ENCODE measurements around the gene S1PR5.
A peak's percentile ranks its signal among the peaks of the same experiment; 100 is the strongest.
"Not testable (repeated sequence)": the region's sequence is repeated elsewhere in the genome, so short reads cannot be mapped to it uniquely, and the experiment has no call there.

The S1PR5 gene

DNA sequence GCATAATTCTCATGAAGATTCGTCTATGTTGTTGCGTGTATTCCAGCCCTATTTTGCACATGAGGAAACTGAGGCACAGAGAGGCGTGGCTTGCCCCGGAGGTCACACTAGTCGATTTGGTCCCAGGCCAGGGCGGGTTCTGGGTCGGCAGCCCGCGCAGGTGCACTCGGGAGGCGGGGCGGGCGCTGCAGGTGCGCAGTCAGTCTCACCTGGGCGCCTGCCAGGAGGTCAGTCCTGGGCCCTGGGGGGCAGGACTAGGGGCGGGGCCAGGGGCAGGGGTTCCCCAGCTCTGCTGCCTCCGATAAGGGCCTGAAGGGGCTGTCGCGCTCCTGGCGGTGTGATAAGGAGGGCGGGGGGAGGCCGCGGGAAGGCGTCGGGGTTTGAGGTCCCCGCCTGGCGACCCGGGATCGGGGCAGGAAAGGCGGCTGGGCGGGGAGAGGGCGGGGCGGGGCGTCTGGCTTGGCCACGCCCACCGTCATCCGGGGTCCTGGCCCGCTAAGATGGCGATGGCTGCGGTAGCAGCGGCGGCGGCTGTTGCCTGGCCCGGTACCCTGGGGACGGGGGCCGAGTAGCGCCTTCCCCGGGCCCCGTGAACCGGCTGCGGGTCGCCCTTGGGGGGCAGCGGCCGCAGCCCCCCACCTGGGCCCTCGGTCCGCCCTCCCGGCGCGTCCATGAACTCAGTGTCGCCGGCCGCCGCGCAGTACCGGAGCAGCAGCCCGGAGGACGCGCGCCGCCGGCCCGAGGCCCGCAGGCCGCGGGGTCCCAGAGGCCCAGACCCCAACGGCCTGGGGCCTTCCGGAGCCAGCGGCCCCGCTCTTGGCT, 26.4 kb upstream of the S1PR5 start, which contains the start of gene ATG4D:
Gene ATG4D (plus strand): TSS at position 485 of the 822 bp plus-strand sequence. CDS start 187 bp downstream, at position 672.
- peak; percentile 17 for DNase-seq

DNA sequence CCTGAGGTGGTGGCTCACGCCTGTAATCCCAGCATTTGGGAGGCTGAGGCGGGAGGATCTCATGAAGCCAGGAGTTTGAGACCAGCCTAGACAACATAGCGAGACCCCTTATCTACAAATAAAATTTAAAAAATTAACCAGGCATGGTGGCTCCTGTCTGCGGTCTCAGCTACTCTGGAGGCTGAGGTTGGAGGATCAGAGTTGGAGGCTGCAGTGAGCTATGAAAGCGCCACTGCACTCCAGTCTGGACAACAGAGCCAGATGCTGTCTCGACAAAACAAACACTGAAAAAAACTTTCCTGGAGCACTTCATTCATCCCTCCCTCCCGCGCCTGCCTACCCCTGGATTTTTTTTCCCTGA, 25.8 kb upstream of the S1PR5 start:
- no peak for DNase-seq

DNA sequence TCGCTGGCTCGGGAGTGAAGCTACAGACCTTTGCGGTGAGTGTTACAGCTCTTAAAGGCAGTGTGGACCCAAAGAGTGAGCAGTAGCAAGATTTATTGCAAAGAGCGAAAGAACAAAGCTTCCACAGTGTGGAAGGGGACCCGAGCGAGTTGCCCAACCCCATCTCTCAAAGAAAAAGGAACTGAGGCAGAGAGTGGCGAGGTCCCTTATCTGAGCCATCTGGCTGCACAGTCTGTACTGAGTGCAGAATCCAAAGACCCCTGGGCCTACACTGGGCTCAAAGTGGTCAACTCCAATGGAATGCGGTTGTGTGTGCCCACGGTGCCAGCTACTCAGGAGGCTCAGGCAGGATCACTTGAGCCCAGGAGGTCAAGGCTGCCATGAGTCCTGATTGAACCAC, 21.8 kb upstream of the S1PR5 start:
- DNase-seq: not testable (repeated sequence)

DNA sequence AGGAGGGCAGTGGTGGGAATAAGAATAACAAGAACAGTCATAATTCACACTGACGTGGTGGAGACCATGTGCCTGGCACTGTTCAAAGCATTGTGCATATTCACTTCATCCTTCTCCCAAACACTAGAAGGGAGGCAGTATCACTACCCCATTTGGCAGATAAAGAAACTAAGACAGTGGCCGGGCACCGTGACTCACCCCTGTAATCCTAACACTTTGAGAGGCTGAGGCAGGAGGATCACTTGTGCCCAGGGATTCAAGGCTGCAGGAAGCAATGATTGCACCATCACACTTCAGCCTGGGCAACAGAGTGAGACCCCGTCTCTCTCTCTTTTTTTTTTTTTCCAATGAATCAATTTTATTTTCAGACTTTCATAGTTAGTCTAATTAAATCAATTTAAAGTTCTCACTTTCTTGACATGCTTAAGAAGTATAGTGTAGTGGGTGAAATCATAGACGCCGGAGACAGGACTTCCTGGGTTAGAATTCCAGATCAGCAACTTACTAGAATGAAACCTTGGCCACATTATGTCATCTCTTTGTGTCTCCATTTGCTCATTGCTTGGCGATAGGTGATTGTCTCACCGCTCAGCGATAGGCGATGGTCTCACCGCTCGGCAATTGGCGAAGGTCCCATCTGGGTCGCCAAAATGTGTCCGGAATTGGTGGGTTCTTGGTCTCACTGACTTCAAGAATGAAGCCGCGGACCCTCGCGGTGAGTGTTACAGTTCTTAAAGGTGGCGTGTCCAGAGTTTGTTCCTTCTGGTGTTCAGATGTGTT, 21.1 kb upstream of the S1PR5 start:
- no peak for DNase-seq

DNA sequence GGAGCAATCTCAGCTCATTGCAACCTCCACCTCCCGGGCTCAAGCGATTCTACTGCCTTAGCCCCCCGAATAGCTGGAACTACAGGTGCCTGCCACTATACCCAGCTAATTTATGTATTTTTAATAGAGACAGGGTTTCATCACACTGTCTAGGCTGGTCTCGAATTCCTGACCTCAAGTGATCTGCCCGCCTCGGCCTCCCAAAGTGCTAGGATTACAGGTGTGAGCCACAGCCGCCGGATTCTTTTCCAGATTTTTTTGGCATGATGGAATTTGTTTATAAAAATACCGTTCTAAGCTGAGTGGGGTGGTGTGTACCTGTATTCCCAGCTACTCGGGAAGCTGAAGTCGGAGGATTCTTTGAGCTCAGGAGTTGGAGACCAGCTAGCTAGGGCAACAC, 20.4 kb upstream of the S1PR5 start:
- DNase-seq: no peak

DNA sequence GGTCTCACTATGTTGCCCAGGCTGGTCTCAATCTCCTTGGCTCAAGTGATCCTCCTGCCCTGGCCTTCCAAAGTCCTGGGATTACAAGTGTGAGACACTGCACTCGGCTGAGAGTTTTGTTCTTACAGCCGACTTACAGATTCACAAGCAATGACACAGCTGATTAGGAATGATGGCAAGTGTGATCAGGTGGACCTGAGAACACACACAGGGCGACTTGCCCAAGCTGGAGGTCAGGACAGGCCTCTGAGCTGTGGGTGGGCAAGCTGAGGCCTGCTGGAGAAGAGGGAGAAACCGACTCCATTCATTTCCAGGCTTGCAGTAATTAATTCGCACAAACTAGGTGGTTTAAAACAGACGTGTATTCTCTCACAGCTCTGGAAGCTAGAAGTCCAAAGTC, 18.4 kb upstream of the S1PR5 start:
- DNase-seq: no peak

DNA sequence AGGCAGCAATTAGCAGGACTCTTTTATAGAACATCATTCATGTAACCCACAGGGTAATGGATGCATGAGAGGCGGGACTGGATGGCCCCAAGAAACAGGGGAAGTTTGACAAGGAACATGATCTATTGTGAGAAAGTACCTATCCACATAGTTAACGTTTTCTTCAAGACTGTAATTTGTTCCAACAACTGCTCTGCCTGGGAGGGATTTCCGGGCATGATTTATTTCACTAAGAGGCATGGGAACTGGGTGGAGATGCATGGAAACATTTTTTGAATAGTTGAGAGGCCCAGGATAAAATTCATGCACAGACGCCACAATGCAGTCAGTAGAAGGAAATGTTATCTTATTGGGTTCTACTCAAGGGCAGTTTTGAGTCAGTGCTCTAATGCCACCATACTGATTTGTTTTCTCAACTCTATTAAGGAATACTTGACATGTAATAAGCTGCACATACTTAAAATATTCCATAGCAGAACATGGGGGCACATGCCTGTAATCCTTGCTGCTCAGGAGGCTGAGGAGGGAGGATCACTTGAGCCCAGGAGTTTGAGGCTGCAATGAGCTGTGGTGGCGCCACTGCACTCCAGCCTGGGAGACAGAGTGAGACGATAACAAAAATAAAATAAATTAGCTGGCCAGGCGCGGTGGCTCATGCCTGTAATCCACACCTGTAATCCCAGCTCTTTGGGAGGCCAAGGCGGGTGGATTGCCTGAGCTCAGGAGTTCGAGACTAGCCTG, 16.6 kb upstream of the S1PR5 start:
- DNase-seq: no peak

DNA sequence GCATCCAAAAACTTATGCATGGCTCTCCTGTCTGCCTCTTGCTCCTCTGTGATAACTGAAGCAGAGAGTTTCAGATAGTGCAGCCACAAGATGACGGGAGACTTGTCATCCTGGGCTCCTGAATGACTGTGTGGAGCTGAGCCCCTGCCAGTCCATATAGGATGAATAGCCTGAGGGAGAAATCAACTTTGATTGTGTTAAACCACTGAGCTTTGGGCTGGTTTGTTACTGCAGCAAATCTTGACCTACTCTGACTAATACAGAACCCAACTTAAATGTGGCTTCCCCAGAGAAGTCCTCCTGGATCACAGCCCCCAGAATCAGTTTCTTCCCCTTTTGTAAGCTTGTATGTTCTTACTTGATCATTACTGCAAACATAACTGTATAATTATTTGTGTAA, 15.2 kb upstream of the S1PR5 start:
- no peak for DNase-seq

DNA sequence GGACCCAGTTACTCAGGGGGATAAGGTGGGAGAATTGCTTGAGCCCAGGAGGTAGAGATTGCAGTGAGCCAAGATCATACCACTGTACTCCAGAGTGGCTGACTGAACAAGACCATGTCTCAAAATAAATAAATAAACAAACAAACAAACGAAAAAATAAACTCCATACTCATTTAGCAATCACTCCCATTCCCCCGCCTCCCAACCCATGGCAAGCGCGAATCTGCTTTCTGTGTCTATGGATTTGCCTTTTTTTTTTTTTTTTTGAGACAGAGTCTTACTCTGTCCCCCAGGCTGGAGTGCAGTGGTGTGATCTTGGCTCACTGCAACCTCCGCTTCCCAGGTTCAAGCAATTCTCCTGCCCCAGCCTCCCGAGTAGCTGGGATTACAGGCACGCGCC, 9.6 kb upstream of the S1PR5 start:
- DNase-seq: not testable (repeated sequence)

DNA sequence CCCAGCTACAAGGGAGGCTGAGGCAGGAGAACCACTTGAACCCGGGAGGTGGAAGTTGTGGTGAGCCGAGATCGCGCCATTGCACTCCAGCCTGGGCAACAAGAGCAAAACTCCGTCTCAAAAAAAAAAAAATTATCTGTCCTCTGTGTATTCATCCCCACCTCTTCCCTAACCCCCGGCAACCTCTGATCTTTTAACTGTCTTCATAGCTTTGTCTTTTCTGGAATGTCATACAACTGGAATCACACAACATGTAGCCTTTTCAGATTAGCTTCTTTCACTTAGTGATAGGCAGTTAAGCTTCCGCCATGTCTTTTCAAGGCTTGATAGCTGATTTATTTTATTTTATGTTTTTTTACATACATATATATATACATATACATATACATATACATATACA, 8.4 kb upstream of the S1PR5 start:
- DNase-seq: no peak

DNA sequence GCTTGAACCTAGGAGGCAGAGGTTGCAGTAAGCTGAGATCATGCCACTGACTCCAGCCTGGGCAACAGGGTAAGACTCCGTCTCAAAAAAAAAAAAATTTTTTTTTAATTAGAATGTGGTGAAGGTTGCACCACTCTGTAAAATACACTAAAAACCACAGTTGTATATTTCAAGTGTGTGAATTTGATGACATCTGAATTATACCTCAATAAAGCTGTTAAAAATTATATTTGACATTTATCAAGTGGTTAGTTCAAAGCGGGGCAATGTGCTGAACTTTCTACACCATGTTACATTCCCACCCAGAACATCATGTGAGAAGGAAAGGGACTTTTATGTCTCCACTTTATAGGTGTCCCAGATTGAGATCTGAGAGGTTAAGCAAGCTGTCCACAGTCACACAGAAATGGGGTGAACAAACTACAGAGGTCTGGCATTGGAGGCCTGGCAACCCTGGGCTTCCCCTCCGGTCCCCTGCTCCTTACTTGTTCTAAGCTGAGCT, 5.9 kb upstream of the S1PR5 start:
- DNase-seq: no peak

DNA sequence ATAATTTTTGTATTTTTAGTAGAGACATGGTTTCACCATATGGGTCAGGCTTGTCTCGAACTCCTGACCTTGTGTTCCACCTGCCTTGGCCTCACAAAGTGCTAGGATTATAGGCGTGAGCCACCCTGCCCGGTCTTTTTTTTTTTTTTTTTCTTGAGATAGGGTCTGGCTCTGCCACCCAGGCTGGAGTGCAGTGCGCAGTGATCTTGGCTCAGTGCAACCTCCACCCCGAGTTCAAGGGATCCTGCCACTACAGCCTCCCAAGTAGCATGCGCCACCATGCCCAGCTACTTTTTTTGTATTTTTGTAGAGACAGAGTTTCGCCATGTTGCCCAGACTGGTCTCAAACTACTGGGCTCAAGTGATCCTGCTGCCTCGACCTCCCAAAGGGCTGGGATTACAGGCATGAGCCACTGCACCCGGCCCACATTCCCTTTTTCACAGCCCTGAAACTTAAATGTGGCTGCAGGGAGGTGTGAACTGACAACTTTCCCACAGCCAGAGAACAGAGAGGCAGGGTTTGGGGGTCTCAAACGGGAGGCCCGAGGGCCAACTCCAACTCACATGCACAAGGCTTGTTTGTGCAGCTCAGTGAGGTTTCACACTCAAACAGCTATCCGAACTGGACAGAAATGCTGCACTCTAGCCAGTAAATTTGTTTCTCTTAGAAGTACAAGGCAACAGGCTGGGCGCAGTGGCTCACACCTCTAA, 4.4 kb upstream of the S1PR5 start:
- DNase-seq: no peak

DNA sequence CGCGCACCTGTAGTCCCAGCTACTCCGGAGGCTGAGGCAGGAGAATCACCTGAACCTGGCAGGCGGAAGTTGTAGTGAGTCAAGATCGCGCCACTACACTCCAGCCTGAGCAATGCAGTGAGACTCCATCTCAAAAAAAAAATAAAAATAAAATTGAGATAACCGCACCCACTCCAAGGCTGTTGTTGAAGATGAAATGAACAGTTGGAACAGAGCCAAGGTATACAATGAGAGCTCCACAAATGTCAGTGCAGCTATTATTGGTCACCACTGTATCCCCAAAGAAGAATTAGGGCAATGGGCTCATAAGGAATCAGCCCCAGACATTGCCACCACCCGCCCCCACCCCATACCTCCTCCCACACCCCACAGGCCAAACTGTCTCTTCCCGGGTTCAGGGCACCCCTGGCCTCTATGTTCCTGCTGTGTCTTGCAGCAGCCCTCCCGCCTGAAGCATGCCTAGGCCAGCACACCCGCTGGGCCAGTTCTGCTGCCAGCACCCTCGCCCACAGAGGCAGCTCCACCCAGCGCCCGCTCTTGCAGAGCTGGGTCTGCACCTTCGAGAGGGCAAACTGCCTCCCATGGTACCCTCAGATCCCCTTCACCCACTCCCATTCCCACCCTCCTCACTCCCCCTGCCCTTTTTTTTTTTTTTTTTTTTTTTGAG, 3.5 kb upstream of the S1PR5 start:
- no peak for DNase-seq

DNA sequence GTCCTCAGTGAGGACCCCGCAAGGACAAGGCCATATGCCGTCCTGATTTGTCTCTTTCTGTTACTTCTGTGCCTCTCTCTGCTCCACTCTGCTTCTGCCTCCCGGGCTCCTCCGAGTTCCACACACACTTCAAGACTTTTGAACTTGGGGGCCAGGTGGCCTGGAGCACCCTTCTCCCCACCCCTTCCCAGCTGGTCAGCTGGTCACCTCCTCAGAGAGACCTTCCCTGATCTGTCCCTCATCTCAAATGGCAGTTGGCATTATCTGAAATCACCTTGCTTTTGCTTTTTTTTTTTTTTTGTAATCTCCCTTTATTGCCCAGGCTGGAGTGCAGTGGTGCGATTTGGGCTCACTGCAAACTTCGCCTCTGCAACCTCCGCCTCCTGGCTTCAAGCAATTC, 2.2 kb upstream of the S1PR5 start:
- no peak for DNase-seq

DNA sequence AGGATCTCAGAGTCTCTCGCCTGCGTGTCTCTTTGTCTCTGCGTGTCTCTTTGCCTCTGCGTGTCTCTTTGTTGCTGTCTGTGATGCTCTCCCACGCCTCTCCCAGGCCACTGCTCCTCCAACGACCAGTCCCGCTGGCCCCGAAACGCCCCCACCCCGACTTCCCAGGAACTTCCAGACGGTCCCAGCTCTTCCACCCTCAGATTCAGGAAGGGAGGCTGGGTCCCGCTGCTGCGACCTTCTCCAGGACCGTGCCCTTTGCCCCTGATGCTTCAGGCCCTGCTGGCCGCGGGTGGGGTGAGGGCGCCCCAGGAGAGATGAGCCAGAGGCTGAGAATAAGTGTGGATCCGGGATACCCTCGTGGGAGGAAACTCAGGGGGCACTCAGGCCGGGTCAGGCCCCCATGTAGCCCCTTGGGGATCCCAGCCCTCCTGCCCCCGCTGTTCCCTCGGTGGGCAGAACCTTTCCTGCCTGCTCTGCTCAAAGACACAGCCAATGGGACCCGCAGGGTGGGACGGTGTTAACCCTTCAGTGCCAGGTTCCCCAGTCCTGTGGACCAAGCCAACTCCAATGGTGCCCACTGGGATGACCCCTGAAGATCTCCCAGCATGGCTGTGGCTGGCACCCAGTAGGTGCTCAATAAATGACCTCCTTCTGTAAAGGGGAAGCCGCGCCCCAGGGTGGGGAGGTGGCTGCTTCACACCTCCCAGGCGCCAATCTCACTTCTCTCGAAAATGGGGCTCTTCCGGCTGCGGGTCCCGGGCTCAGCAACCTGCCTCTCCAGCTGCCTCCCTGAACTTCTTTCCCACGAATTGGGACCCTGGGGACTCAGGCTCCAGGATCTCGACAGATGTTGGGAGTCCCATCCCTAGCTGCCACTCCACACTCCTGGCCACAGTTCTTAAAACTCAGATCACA, 1.5 kb upstream of the S1PR5 start:
- peak; percentile 65 for DNase-seq

DNA sequence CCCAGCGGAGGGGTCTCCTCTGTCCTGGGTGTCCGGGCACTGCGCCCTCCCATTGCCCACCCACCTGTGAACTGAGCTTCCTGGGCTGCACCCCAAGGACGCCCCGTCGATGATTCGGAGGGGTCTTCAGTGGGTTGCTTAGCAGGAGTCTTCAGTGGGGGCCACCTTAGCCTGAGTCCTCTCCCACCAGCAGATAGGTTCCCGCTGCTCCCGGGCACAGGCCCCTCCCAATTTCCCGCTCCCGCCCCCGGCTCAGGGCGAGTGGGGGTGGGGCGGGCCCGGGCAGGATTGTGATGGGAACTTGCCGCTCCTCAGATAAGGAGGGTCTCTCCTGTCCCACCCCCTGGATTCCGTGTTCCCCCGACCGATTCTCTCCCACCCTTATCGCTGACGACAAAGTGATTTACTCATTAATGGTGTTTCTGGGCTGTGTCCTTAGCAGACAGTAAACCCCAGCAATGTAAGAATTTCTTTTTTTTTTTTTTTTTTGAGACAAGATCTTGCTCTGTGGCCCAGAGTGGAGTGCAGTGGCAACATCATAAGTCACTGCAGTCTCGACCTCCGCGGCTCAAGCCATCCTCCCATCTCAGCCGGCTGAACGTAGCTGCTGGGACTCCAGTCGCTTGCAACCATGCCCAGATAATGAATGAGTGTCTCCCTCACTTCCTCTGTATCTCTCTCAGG, 655 bp upstream of the S1PR5 start:
- no peak for DNase-seq

DNA sequence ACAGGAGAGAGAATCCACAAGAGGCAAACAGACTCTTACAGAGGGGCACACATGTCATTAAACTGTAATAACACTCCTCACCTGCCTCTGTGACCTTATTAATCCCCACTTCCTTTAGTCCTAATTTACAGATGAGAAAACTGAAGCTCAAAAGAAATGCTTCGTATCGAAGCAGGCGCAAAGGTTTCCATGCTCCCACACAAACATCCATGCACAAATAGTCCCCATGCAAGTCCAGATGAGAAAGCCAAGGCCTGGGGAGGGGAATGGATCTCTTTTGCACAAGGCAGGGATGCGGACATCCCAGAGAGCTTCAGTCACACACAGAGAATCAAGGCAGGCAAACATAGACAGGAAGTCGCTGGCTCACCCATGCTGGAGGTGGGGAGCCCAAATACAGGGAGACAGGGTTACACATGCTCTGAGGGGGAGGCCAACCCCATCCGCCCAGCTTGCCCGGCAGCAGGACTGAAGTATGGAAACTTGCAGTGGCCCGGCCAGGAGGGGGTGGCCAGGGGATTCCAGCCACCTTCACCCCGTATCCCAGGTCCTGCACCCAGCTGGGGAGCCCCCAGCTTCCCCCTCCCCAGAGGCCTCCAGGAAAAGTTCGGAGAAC, 468 bp downstream of the S1PR5 start:
- DNase-seq: no peak

DNA sequence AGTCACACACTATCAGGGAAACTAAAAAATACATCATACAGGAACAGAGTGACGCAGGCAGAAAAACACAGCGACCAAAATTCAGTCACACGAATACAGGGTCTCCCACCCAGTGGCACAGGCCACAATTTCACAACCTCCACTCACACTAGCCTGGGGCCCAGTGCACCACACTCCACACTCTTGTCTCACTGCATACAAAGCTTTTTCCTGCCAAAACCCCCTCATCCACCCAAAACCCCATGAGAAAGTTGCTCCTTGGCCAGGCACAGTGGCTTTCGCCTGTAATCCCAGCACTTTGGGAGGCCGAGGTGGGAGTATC, 1.2 kb downstream of the S1PR5 start:
- no peak for DNase-seq

DNA sequence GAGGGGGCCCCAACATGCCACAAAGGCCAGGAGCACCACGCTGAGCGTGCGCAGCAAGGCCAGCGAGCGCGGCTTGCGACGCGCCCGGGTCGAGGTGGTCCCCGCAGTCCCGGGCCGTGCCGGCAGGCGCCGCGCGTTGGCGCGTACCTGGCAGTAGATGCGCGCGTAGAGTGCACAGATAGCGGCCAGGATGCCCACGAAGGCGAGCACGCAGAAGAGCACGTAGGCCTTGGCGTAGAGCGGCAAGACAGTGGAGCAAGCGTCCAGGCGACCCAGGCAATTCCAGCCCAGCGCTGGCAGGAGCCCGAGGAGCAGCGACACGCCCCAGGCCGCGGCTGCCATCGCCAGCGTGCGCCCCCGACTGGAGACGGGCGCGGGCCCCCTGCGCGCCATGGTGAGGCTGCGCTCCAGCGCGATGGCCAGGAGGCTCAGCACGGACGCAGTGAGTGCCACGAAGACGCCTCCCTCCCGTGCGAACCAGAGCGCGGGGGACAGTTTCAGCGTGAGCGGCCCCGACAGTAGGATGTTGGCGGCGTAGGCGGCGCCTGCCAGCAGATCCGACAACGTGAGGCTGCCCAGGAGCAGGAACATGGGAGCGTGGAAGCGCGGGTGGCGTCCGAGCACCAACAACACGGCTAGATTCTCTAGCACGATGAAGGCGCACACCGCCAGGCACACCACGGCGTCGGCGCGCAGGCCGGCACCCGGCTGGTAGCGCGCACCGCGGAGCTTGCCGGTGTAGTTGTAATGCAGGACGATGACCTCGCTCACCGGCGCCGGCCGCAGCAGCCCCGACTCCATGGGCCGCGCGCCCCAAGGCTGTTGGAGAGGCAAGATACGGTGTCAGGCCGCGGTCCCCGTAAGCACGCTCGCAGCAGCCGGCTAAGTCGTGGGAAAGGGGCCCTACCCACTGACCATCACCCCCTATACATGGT, 2.8 kb downstream of the S1PR5 start:
- no peak for DNase-seq

Measured in DMS 273 treated with DMSO at 0.1 percent for 48 hours (cell line).